Sigmoid colon (tissue), 7 donors: ENCODE data around the gene DNAH14. TPM values are rescaled to one million over a fixed set of nuclear protein-coding genes. Genes with fewer than 3 reads are reported as not detected.
"Not testable (repeated sequence)": the region's sequence is repeated elsewhere in the genome, so short reads cannot be mapped to it uniquely, and the experiment has no call there.

ENCODE experiments used
- DNase-seq: peaks from one replicate; pipeline ENCODE4 v3.0.0-alpha.2; 2019
- H3K27ac ChIP-seq, 4 donors: fragments of 200-600 bp; sonication (generic); one replicate each; pipeline ENCODE4 v1.5.1; 2016 to 2019; ENCODE audit warnings: mild to moderate bottlenecking in 1 of 4
- H3K27me3 ChIP-seq, 3 donors: fragments of 200-600 bp; sonication (generic); one replicate each; pipeline ENCODE4 v1.5.1; 2019; ENCODE audit warnings: mild to moderate bottlenecking in 1 of 3
- H3K36me3 ChIP-seq, 4 donors: fragments of 200-600 bp; sonication (generic); one replicate each; pipeline ENCODE4 v1.5.1; 2016 to 2019
- H3K4me1 ChIP-seq, 4 donors: fragments of 200-600 bp; sonication (generic); one replicate each; pipeline ENCODE4 v1.5.1; 2017 to 2019
- H3K4me3 ChIP-seq, 4 donors: fragments of 200-600 bp; sonication (generic); one replicate each; pipeline ENCODE4 v1.5.1; 2017 to 2019; ENCODE audit warnings: mild to moderate bottlenecking in 2 of 4, moderate library complexity in 1 of 4
- H3K9me3 ChIP-seq, 4 donors: fragments of 200-600 bp in 3 of 4; sonication (generic) in 3 of 4; one replicate each; pipeline versions ENCODE4 v1.5.1 to v1.6.1; 2013 to 2019
- EP300 ChIP-seq, 4 donors: sonication (generic); formaldehyde crosslinking; IDR thresholded peaks; one replicate each; pipeline ENCODE4 v1.6.1; 2017; ENCODE audit warnings: antibody characterized with exemption in 4 of 4
- POLR2A ChIP-seq, 2 donors: fragments of 450-650 bp; IDR thresholded peaks; one replicate each; pipeline ENCODE4 v1.6.1; 2016; ENCODE audit warnings: antibody characterized with exemption in 2 of 2, mild to moderate bottlenecking in 2 of 2, moderate library complexity in 2 of 2
- POLR2AphosphoS5 ChIP-seq, 4 donors: sonication (generic); formaldehyde crosslinking; IDR thresholded peaks; one replicate each; pipeline ENCODE4 v1.6.1; 2017; ENCODE audit warnings: antibody characterized with exemption in 4 of 4
- WGBS, 2 donors: extraction: QIAGEN DNeasy Blood & Tissue Kit; methylation state at CpG; one replicate each; pipeline ENCODE4 v1.1.7; 2013; 5-methylcytosine and 5-hydroxymethylcytosine counted together
- intact Hi-C: fragments of 100-400 bp; cut with DNase I; formaldehyde crosslinking; loops from one replicate; pipeline ENCODE4 v1.15.1; 2023
- polyA plus RNA-seq, 3 donors: library from polyadenylated mRNA; stranded (reverse); fragments of 200-250 nt; gene quantifications; one replicate each; pipeline ENCODE4 v1.2.3, GENCODE V29; 2013
- total RNA-seq, 4 donors: library from RNA; depleted of rRNA; stranded (reverse); fragments of >200 nt; gene quantifications; one replicate each; pipeline ENCODE4 v1.1.0, GENCODE V29; 2016
- TF ChIP-seq, protein P1 (sequence below), 4 experiments: fragments of 450-650 bp in 3 of 4; fragments of 200-600 bp in 1 of 4; IDR thresholded peaks; one replicate each; pipeline ENCODE4 v1.5.1; 2016 to 2019; ENCODE audit warnings: antibody characterized with exemption in 4 of 4, mild to moderate bottlenecking in 3 of 4, moderate library complexity in 2 of 4
- donor health status: healthy with polysubstance abuse.
- donor health status: Bipolar disorder and iron deficiency.
- donor health status: healthy.

The DNAH14 gene
- total and polyA plus RNA-seq, 7 donors = 2.4 to 9.7 (median 3.3) TPM

DNA sequence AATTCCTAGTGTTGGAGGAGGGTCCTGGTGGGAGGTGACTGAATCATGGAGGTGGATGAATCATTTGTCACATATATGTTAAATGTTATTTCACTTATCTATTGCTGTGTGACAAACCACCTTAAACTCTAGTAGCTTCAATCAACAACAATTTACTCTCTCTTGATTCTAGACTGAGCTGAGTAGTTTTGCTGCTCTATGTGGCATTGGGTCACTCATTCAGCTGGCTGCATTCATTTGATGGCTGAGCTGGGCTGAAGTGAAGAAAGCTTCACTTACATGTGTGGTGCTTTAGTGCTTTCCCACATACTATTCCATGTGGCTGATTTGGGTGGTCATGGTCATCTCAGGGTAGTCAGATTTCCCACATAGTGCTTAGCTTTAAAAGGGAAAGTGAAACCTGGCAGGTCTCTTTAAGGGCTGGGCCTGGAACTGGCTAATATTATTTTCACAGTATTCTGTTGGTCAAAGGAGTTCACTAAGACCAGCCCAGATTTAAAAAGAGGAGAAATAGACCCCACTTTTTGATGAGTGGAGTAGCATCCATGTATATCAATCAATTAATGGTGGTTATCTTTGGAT, 10.5 kb downstream of the DNAH14 start:
- H3K9me3 ChIP-seq = peaks cover 0 to 3% (median 0%) of the 10 kb centered on the region in 4 donors
- DNase-seq = no peak
- H3K27me3 ChIP-seq = no peaks in the 10 kb centered on the region
- no peak overlapping the region for H3K4me3 ChIP-seq
- H3K4me1 ChIP-seq = no peaks in the 10 kb centered on the region
- no peaks in the 10 kb centered on the region for H3K36me3 ChIP-seq
- no peak overlapping the region for H3K27ac ChIP-seq
- intact Hi-C loops = no loop called here
- TF ChIP-seq POLR2A (IDR thresholded peaks at IDR 0.05) (no peak), EP300 (IDR thresholded peaks at IDR 0.05) (no peak), POLR2AphosphoS5 (IDR thresholded peaks at IDR 0.05) (no peak)
- TF ChIP-seq, protein P1, sequence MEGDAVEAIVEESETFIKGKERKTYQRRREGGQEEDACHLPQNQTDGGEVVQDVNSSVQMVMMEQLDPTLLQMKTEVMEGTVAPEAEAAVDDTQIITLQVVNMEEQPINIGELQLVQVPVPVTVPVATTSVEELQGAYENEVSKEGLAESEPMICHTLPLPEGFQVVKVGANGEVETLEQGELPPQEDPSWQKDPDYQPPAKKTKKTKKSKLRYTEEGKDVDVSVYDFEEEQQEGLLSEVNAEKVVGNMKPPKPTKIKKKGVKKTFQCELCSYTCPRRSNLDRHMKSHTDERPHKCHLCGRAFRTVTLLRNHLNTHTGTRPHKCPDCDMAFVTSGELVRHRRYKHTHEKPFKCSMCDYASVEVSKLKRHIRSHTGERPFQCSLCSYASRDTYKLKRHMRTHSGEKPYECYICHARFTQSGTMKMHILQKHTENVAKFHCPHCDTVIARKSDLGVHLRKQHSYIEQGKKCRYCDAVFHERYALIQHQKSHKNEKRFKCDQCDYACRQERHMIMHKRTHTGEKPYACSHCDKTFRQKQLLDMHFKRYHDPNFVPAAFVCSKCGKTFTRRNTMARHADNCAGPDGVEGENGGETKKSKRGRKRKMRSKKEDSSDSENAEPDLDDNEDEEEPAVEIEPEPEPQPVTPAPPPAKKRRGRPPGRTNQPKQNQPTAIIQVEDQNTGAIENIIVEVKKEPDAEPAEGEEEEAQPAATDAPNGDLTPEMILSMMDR (IDR thresholded peaks at IDR 0.05) = no peak

DNA sequence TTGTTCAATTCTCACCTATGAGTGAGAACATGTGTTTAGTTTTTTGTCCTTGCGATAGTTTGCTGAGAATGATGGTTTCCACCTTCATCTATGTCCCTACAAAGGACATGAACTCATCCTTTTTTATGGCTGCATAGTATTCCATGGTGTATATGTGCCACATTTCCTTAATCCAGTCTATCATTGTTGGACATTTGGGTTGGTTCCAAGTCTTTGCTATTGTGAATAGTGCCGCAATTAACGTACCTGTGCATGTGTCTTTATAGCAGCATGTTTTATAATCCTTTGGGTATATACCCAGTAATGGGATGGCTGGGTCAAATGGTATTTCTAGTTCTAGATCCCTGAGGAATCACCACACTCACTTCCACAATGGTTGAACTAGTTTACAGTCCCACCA, 11.3 kb downstream of the DNAH14 start:
- H3K36me3 ChIP-seq, intact Hi-C loops, H3K4me3 ChIP-seq, H3K9me3 ChIP-seq, DNase-seq, H3K27me3 ChIP-seq, H3K27ac ChIP-seq, H3K4me1 ChIP-seq: not testable (repeated sequence)
- WGBS, 2 donors = 96 to 98% methylated on average over 3 of the region's 3 CpGs

DNA sequence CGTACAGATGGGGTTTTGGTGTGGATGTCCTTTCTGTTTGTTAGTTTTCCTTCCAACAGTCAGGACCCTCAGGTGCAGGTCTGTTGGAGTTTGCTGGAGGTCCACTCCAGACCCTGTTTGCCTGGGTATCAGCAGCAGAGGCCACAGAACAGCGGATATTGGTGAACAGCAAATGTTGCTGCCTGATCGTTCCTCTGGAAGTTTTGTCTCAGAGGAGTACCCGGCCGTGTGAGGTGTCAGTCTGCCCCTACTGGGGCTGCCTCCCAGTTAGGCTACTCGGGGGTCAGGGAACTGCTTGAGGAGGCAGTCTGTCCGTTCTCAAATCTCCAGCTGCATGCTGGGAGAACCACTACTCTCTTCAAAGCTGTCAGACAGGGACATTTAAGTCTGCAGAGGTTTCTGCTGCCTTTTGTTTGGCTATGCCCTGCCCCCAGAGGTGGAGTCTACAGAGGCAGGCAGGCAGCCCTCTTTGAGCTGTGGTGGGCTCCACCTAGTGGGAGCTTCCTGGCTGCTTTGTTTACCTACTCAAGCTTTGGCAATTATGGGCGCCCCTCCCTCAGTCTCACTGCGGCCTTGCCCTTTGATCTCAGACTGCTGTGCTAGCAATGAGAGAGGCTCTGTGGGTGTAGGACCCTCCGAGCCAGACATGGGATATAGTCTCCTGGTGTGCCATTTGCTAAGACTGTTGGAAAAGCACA, 16.3 kb downstream of the DNAH14 start:
- H3K27me3 ChIP-seq, H3K27ac ChIP-seq, H3K9me3 ChIP-seq, DNase-seq, intact Hi-C loops, H3K36me3 ChIP-seq, H3K4me3 ChIP-seq, H3K4me1 ChIP-seq: not testable (repeated sequence)
- 86 to 91% methylated on average over 10 of the region's 10 CpGs for WGBS, 2 donors

DNA sequence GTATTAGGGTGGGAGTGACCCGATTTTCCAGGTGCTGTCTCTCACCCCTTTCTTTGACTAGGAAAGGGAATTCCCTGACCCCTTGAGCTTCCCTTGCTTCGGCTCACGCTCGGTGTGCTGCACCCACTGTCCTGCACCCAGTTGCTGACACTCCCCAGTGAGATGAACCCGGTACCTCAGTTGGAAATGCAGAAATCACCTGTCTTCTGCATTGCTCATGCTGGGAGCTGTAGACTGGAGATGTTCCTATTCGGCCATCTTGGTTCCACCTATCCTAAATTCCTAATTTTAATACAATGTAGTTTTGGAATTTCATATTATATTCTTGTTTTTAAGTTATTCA, 16.8 kb downstream of the DNAH14 start:
- H3K27me3 ChIP-seq, H3K4me1 ChIP-seq, intact Hi-C loops, DNase-seq, H3K36me3 ChIP-seq, H3K9me3 ChIP-seq, H3K4me3 ChIP-seq, H3K27ac ChIP-seq: not testable (repeated sequence)
- 96 to 97% methylated on average over 6 of the region's 6 CpGs for WGBS, 2 donors

DNA sequence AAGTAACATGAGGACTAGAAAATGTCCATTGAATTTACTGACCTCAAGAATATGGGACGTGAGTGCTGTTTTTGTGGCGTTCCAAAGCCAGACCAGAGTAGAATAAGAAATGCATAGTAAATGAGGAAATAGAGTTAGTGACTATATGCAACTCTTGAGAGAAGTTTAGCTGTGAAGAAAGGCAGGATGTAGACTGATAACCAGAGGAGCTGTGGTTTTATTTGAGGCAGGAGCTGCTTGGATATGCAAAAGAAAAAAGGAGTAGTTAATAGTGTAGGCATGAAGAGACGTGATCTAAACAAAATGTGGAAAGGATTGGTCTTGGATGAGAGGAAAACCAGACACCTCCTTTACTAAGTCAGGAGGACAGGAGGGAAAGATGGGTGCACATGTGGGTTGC, 28.2 kb downstream of the DNAH14 start:
- intact Hi-C loops = no loop called here

DNA sequence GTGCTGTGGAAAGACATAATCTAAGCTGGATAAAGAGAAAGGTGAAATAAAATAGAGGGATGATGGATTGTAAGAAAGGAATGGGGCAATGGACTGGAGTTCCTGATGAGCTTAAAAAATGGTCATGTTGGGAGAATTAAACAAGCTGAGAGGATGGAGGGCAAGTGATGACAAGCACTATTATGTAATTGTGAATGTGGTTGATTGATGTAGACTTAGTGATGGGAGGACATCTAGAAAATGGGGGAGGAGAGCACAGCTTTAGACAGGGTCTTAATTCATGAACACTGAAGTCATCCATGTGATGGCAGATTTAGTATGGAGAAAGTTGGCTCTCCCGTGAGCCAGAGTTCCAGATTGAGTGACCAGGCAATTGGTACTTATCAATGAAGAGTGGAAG, 29.0 kb downstream of the DNAH14 start:
- intact Hi-C loops = no loop called here
- TF ChIP-seq, protein P1 (IDR thresholded peaks at IDR 0.05) = no peak
- TF ChIP-seq EP300 (IDR thresholded peaks at IDR 0.05) (no peak), POLR2AphosphoS5 (IDR thresholded peaks at IDR 0.05) (no peak)
- DNase-seq = no peak

More for the DNA sequence above, 28.2 kb downstream of the DNAH14 start:
- WGBS, 2 donors = 73 to 89% methylated on average over 3 of the region's 3 CpGs
- Histone ChIP-seq H3K36me3 (no peaks in the 10 kb centered on the region), H3K4me1 (no peaks in the 10 kb centered on the region), H3K4me3 (no peak overlapping the region), H3K27me3 (no peaks in the 10 kb centered on the region), H3K27ac (no peak overlapping the region), H3K9me3 (no peaks in the 10 kb centered on the region)
- TF ChIP-seq, protein P1 (IDR thresholded peaks at IDR 0.05) = no peak
- TF ChIP-seq EP300 (IDR thresholded peaks at IDR 0.05) = no peak
- TF ChIP-seq POLR2A (IDR thresholded peaks at IDR 0.05) = no peak
- no peak for TF ChIP-seq POLR2AphosphoS5 (IDR thresholded peaks at IDR 0.05)
- no peak for DNase-seq

More for the DNA sequence above, 29.0 kb downstream of the DNAH14 start:
- WGBS, 2 donors = 90 to 92% methylated on average over 1 of the region's 1 CpG
- H3K9me3 ChIP-seq = no peaks in the 10 kb centered on the region
- H3K27ac ChIP-seq = no peak overlapping the region
- H3K27me3 ChIP-seq = no peaks in the 10 kb centered on the region
- no peaks in the 10 kb centered on the region for H3K4me1 ChIP-seq
- no peaks in the 10 kb centered on the region for H3K36me3 ChIP-seq
- H3K4me3 ChIP-seq = no peak overlapping the region
